DND-41 (cell line): ENCODE results near the gene FBXW7.
A peak's percentile ranks its signal among the peaks of the same experiment; 100 is the strongest.

ENCODE experiments used
- ATAC-seq: fragments of 200-7000 bp; cut with Tn5 transposase; 3 replicates; pipeline ENCODE4 v1.9.1; 2021; ENCODE audit warnings: low read depth; ENCODE audit not compliant: insufficient read depth
- DNase-seq: peaks from one replicate; pipeline ENCODE4 v3.0.0-alpha.2; 2020
- H2AFZ ChIP-seq: 2 replicates; pipeline ENCODE4 v1.6.0; 2012; ENCODE audit warnings: low read depth, low read length
- H3K27ac ChIP-seq: 2 replicates; pipeline ENCODE4 v1.5.1; 2012; ENCODE audit warnings: low read length, inconsistent platforms
- H3K27me3 ChIP-seq: fragments of 200-600 bp; sonication (generic); 2 replicates; pipeline ENCODE4 v1.6.0; 2012; ENCODE audit warnings: low read length, mild to moderate bottlenecking, inconsistent platforms; ENCODE audit not compliant: insufficient read depth, poor library complexity
- H3K36me3 ChIP-seq: 2 replicates; pipeline ENCODE4 v1.5.1; 2012; ENCODE audit warnings: low read length, inconsistent platforms; ENCODE audit not compliant: insufficient read depth
- H3K4me1 ChIP-seq: 2 replicates; pipeline ENCODE4 v1.5.1; 2012; ENCODE audit warnings: mild to moderate bottlenecking, low read length; ENCODE audit not compliant: insufficient read depth
- H3K4me2 ChIP-seq: 2 replicates; pipeline ENCODE4 v1.6.0; 2012; ENCODE audit warnings: mild to moderate bottlenecking, moderate library complexity, low read length, inconsistent platforms; ENCODE audit not compliant: insufficient read depth
- H3K4me3 ChIP-seq, 2 experiments: fragments of 200-600 bp in 1 of 2; shearing (Covaris generic) in 1 of 2; 2 replicates each; pipeline ENCODE4 v1.5.1; 2012 to 2016; ENCODE audit warnings: inconsistent platforms in 2 of 2, low read length in 2 of 2, mild to moderate bottlenecking in 2 of 2, low read depth in 1 of 2, moderate library complexity in 1 of 2
- H3K79me2 ChIP-seq: 2 replicates; pipeline ENCODE4 v1.6.0; 2012; ENCODE audit warnings: low read length, inconsistent platforms; ENCODE audit not compliant: insufficient read depth
- H3K9ac ChIP-seq: 2 replicates; pipeline ENCODE4 v1.6.0; 2012; ENCODE audit warnings: low read depth, mild to moderate bottlenecking, inconsistent platforms, low read length, moderate library complexity
- H3K9me3 ChIP-seq: 2 replicates; pipeline ENCODE4 v1.5.1; 2012; ENCODE audit warnings: low read length, moderate library complexity, mild to moderate bottlenecking, inconsistent platforms; ENCODE audit not compliant: insufficient read depth, severe bottlenecking
- H4K20me1 ChIP-seq: 2 replicates; pipeline ENCODE4 v1.6.0; 2012; ENCODE audit warnings: low read length; ENCODE audit not compliant: insufficient read depth
- EZH2 ChIP-seq: IDR thresholded peaks from 3 replicates; pipeline ENCODE4 v1.6.1; 2012; ENCODE audit warnings: borderline replicate concordance, low read depth, mild to moderate bottlenecking, moderate library complexity, low read length, inconsistent platforms; ENCODE audit not compliant: severe bottlenecking
- TF ChIP-seq, protein P1 (sequence below): IDR thresholded peaks from 2 replicates; pipeline ENCODE4 v1.5.1; 2012; ENCODE audit warnings: borderline replicate concordance, low read length, moderate library complexity, mild to moderate bottlenecking; ENCODE audit not compliant: poor library complexity, severe bottlenecking; ENCODE audit errors: extremely low read depth

FBXW7 gene

DNA sequence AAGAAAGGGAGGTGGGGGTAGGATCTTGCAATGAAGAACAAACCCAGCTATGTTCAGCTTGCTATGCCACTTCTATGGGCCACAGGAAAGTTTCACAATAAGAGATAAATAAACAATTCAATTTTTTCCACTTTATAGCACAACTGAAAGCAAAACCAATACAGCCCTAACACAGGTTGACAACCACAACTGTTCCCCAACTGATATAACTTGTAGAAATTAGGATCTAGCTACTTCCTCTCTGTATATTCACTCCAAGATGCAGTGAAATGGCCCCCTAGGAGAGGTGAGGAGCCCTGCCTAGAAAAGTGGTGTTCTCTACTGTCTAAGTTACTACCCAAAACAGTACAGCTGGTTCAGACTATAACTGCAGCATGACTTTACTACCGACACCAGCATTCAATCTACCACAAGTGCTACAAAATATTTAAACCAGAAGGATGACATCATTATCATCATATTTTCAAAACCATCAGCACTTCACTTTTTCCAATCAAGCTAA lies 77.0 kb downstream of the FBXW7 start:
- Histone ChIP-seq H3K79me2 (peaks cover 50% of the 10 kb centered on the region), H2AFZ (no peak overlapping the region)

DNA sequence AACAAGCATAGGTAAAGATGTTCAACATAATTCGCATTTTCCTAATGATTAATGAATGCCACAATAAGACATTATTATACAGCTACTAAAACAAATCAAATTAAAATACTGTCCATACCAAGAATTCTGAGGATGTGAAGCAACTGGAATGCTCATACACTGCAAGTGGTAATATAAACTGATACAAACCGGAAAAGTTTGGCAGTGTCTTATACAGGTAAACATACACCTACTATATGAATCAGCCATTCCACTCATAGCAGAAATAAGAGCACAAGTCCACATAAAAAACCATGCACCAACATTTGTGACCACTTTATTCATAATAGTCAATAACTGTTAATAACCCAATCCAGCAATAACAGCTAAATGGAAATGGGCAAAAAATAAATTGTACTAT lies 79.3 kb downstream of the FBXW7 start:
- Histone ChIP-seq H3K4me3 (no peak overlapping the region), H3K79me2 (peaks cover 42% of the 10 kb centered on the region), H3K27ac (no peak overlapping the region), H2AFZ (no peak overlapping the region), H3K9me3 (no peaks in the 10 kb centered on the region), H3K27me3 (no peaks in the 10 kb centered on the region), H3K36me3 (no peaks in the 10 kb centered on the region), H3K9ac (no peak overlapping the region), H4K20me1 (peaks cover 12% of the 10 kb centered on the region; the same call in 1 of the 2 replicates), H3K4me2 (no peak overlapping the region), H3K4me1 (peaks cover 17% of the 10 kb centered on the region)
- DNase-seq (no peak), ATAC-seq (no peak)
- TF ChIP-seq, protein P1, sequence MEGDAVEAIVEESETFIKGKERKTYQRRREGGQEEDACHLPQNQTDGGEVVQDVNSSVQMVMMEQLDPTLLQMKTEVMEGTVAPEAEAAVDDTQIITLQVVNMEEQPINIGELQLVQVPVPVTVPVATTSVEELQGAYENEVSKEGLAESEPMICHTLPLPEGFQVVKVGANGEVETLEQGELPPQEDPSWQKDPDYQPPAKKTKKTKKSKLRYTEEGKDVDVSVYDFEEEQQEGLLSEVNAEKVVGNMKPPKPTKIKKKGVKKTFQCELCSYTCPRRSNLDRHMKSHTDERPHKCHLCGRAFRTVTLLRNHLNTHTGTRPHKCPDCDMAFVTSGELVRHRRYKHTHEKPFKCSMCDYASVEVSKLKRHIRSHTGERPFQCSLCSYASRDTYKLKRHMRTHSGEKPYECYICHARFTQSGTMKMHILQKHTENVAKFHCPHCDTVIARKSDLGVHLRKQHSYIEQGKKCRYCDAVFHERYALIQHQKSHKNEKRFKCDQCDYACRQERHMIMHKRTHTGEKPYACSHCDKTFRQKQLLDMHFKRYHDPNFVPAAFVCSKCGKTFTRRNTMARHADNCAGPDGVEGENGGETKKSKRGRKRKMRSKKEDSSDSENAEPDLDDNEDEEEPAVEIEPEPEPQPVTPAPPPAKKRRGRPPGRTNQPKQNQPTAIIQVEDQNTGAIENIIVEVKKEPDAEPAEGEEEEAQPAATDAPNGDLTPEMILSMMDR, result no peak
- no peak for TF ChIP-seq EZH2

More for the DNA sequence above, 77.0 kb downstream of the FBXW7 start:
- H3K4me3 ChIP-seq, result no peak overlapping the region
- peak overlapping the region; percentile 26; the same call in 1 of the 2 replicates for H3K27ac ChIP-seq
- H3K9ac ChIP-seq, result no peak overlapping the region
- peaks cover 40% of the 10 kb centered on the region for H3K4me1 ChIP-seq
- DNase-seq (peak; percentile 13), ATAC-seq (peak; percentile 75)
- no peaks in the 10 kb centered on the region for H3K27me3 ChIP-seq
- no peak overlapping the region for H3K4me2 ChIP-seq
- H3K9me3 ChIP-seq, result no peaks in the 10 kb centered on the region
- H3K36me3 ChIP-seq, result no peaks in the 10 kb centered on the region
- TF ChIP-seq, protein P1, result no peak
- no peak for TF ChIP-seq EZH2
- H4K20me1 ChIP-seq, result peaks cover 17% of the 10 kb centered on the region; the same call in 1 of the 2 replicates

DNA sequence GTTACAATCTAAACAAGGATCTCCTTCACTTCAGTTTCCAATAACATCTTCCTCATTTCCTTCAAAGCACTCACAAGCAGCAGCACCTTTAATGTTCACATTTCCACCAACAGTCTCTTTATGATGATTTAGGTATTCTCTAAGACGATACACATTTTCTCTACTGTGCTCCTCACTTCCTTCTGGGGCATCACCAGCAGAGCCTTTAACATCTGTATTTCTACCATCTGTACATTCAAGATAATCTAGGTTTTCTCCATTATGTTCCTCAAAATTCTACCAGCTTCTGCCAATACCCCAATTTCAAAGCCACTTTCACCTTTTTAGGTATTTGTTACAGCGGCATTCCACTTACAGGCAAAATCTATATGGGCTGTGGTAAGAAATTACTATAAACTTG lies 80.6 kb downstream of the FBXW7 start:
- no peaks in the 10 kb centered on the region for H3K36me3 ChIP-seq
- no peak overlapping the region for H3K4me3 ChIP-seq
- peaks cover 16% of the 10 kb centered on the region for H3K4me1 ChIP-seq
- H4K20me1 ChIP-seq, result peaks cover 17% of the 10 kb centered on the region; the same call in 1 of the 2 replicates
- no peak overlapping the region for H2AFZ ChIP-seq
- H3K9ac ChIP-seq, result no peak overlapping the region
- peaks cover 45% of the 10 kb centered on the region for H3K79me2 ChIP-seq
- no peak overlapping the region for H3K27ac ChIP-seq
- H3K4me2 ChIP-seq, result no peak overlapping the region
- no peaks in the 10 kb centered on the region for H3K9me3 ChIP-seq
- DNase-seq, result no peak
- ATAC-seq, result no peak
- TF ChIP-seq, protein P1, result no peak
- TF ChIP-seq EZH2, result no peak
- H3K27me3 ChIP-seq, result no peaks in the 10 kb centered on the region
